ENCODE measurements around the gene CYP1A1.

DNA sequence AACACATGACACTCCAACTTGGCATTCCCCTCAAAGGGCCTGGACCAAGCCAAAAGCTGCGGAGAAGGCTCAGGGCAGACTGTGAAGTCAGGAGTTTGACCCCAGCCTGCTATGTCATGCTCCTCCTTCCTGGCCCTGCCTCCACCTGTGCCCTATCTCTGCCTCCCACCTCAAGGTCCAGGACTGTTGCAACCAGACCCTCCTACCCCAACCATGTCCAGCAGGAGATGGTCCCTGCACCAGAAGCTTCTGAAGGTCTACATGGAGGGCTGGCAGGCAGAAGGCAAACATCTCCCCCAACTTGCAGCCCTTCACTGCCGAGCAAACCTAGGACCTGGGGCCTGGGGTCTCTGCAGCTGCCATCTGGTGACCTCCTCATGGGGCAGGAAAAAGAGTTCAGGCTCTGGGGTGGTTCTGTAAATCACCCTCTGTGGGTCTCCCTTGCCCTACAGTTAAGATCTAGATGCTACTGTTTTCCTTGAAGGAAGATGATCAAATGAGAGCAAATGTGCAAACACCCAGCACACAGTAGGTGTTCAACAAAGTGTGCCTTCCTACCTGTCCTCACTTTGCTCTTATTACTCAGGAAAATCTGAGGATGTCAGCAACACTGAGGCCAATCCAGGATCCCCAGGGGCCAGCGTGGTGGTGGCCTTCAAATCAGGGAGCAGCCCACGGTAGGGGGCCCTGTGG lies 45.0 kb upstream of the CYP1A1 start:
- TF ChIP-seq, protein P1, sequence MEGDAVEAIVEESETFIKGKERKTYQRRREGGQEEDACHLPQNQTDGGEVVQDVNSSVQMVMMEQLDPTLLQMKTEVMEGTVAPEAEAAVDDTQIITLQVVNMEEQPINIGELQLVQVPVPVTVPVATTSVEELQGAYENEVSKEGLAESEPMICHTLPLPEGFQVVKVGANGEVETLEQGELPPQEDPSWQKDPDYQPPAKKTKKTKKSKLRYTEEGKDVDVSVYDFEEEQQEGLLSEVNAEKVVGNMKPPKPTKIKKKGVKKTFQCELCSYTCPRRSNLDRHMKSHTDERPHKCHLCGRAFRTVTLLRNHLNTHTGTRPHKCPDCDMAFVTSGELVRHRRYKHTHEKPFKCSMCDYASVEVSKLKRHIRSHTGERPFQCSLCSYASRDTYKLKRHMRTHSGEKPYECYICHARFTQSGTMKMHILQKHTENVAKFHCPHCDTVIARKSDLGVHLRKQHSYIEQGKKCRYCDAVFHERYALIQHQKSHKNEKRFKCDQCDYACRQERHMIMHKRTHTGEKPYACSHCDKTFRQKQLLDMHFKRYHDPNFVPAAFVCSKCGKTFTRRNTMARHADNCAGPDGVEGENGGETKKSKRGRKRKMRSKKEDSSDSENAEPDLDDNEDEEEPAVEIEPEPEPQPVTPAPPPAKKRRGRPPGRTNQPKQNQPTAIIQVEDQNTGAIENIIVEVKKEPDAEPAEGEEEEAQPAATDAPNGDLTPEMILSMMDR (IDR thresholded peaks at IDR 0.05): no peak
- TF ChIP-seq POLR2A (IDR thresholded peaks at IDR 0.05) (no peak), EP300 (IDR thresholded peaks at IDR 0.05) (no peak), POLR2AphosphoS5 (IDR thresholded peaks at IDR 0.05) (no peak)

Measured in stomach (tissue), 4 donors.